Uterus (tissue), 2 donors: ENCODE data around the gene AFAP1L1.

Source experiments
- POLR2A ChIP-seq, 2 donors: fragments of 450-650 bp; IDR thresholded peaks; one replicate each; pipeline ENCODE4 v1.6.1; 2016; ENCODE audit warnings: antibody characterized with exemption in 2 of 2, mild to moderate bottlenecking in 1 of 2, moderate library complexity in 1 of 2
- TF ChIP-seq, protein P1 (sequence below), 4 experiments: fragments of 200-600 bp in 2 of 4; fragments of 450-650 bp in 2 of 4; sonication (generic) in 2 of 4; IDR thresholded peaks; one replicate each; pipeline ENCODE4 v1.5.1; 2016 to 2019; ENCODE audit warnings: antibody characterized with exemption in 4 of 4, mild to moderate bottlenecking in 2 of 4, moderate library complexity in 1 of 4

DNA sequence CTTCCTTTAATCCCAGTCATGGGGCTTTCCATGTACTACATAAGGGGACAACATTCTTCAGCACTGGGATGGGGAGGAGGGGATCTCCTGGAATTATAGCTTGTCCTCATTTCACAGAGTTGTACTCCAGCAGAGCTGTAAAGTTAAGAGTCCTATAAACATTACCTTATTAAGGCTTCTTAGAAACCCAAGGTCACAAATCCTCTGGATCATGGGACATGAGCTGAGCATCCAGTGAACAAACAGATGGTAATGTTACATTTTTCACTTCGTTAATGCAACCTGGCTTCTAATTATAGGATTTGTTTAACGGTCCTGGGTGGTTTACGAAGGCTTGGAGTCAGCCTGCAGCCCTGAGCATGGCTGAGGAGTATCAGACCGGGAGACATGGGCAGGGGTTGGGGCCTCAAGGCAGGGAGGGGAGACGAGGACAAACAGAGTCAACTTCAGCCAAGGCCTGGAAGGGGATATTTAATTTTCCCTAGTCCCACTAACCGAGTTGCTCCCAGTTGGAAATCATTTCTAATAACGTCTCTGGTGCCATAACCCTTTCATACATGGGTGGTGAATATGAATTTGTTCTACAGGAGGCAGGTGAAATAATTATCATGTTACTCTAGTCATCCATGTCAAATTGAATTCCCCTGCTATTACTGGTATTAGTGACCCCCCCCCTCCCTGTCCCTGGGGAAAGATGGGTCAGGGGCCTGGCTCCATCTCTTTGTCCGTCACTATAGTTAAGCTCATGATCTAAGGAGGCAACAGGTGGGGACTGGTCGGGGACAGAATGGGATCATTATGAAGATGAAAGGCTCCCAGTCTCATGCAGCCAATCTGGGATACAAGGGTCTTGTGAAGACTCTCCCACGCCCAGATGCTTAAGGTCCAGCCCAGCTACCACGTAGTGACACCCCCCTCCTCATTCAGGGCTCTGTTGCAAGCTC lies 118.2 kb downstream of the AFAP1L1 start:
- TF ChIP-seq, protein P1, sequence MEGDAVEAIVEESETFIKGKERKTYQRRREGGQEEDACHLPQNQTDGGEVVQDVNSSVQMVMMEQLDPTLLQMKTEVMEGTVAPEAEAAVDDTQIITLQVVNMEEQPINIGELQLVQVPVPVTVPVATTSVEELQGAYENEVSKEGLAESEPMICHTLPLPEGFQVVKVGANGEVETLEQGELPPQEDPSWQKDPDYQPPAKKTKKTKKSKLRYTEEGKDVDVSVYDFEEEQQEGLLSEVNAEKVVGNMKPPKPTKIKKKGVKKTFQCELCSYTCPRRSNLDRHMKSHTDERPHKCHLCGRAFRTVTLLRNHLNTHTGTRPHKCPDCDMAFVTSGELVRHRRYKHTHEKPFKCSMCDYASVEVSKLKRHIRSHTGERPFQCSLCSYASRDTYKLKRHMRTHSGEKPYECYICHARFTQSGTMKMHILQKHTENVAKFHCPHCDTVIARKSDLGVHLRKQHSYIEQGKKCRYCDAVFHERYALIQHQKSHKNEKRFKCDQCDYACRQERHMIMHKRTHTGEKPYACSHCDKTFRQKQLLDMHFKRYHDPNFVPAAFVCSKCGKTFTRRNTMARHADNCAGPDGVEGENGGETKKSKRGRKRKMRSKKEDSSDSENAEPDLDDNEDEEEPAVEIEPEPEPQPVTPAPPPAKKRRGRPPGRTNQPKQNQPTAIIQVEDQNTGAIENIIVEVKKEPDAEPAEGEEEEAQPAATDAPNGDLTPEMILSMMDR (IDR thresholded peaks at IDR 0.05): no peak
- TF ChIP-seq POLR2A (IDR thresholded peaks at IDR 0.05): no peak
